ENCODE results near the gene PLTP. TPM values are rescaled to one million over a fixed set of nuclear protein-coding genes. Genes with fewer than 3 reads are reported as not detected.

The PLTP gene
- total and polyA plus RNA-seq, 4 donors, result 26.9 to 125 (median 80.7) TPM

- Histone ChIP-seq H3K4me1 (ENCODE audit: control insufficient read depth in 5 of 5, insufficient read depth in 5 of 5, low read length in 5 of 5) (peaks cover 0 to 2% (median 0%) of the 10 kb centered on the region in 5 donors), H3K27me3 (ENCODE audit: control insufficient read depth in 3 of 3, insufficient read depth in 3 of 3, low read length in 2 of 3) (no peaks in the 10 kb centered on the region), H3K36me3 (ENCODE audit: control insufficient read depth in 4 of 4, insufficient read depth in 4 of 4, low read length in 4 of 4) (peaks cover 30 to 81% (median 64%) of the 10 kb centered on the region in 4 donors), H3K27ac (ENCODE audit: low read depth in 1 of 2, low read length in 1 of 2) (peak overlapping the region in 1 of 2 donors; percentile 42), H3K4me3 (no peak overlapping the region), H3K9ac (ENCODE audit: insufficient read depth in 1 of 2, low read length in 2 of 2) (no peak overlapping the region), H3K9me3 (ENCODE audit: control insufficient read depth in 4 of 4, insufficient read depth in 3 of 4, low read length in 3 of 4) (no peaks in the 10 kb centered on the region)
- ATAC-seq (ENCODE audit: insufficient read depth, low FRiP score) (no peak), DNase-seq (no peak)
- TF ChIP-seq CTCF (IDR thresholded peaks at IDR 0.05; ENCODE audit: control extremely low read depth, extremely low read depth), result no peak
- WGBS, 2 donors, result 89 to 94% methylated on average over 19 of the region's 19 CpGs
Observed at GRCh38 chr20:45944965-45945677, 33.2 kb upstream of the PLTP start.

GRCh38 chr20:45944151-45944964 lies 32.4 kb upstream of the PLTP start:
- Histone ChIP-seq H3K9ac (ENCODE audit: insufficient read depth in 1 of 2, low read length in 2 of 2) (no peak overlapping the region), H3K27me3 (ENCODE audit: control insufficient read depth in 3 of 3, insufficient read depth in 3 of 3, low read length in 2 of 3) (no peaks in the 10 kb centered on the region), H3K27ac (ENCODE audit: low read depth in 1 of 2, low read length in 1 of 2) (no peak overlapping the region), H3K4me3 (no peak overlapping the region), H3K4me1 (ENCODE audit: control insufficient read depth in 5 of 5, insufficient read depth in 5 of 5, low read length in 5 of 5) (peaks cover 0 to 2% (median 0%) of the 10 kb centered on the region in 5 donors), H3K36me3 (ENCODE audit: control insufficient read depth in 4 of 4, insufficient read depth in 4 of 4, low read length in 4 of 4) (peaks cover 30 to 80% (median 67%) of the 10 kb centered on the region in 4 donors), H3K9me3 (ENCODE audit: control insufficient read depth in 4 of 4, insufficient read depth in 3 of 4, low read length in 3 of 4) (no peaks in the 10 kb centered on the region)
- no peak for TF ChIP-seq CTCF (IDR thresholded peaks at IDR 0.05; ENCODE audit: control extremely low read depth, extremely low read depth)
- WGBS, 2 donors, result 84 to 87% methylated on average over 15 of the region's 15 CpGs
- no peak for ATAC-seq (ENCODE audit: insufficient read depth, low FRiP score)
- DNase-seq, result no peak

- Histone ChIP-seq H3K4me1 (ENCODE audit: control insufficient read depth in 5 of 5, insufficient read depth in 5 of 5, low read length in 5 of 5) (peaks cover 0 to 2% (median 0%) of the 10 kb centered on the region in 5 donors), H3K27me3 (ENCODE audit: control insufficient read depth in 3 of 3, insufficient read depth in 3 of 3, low read length in 2 of 3) (no peaks in the 10 kb centered on the region), H3K36me3 (ENCODE audit: control insufficient read depth in 4 of 4, insufficient read depth in 4 of 4, low read length in 4 of 4) (peaks cover 30 to 80% (median 70%) of the 10 kb centered on the region in 4 donors), H3K4me3 (no peak overlapping the region), H3K9me3 (ENCODE audit: control insufficient read depth in 4 of 4, insufficient read depth in 3 of 4, low read length in 3 of 4) (no peaks in the 10 kb centered on the region), H3K9ac (ENCODE audit: insufficient read depth in 1 of 2, low read length in 2 of 2) (no peak overlapping the region), H3K27ac (ENCODE audit: low read depth in 1 of 2, low read length in 1 of 2) (no peak overlapping the region)
- ATAC-seq (ENCODE audit: insufficient read depth, low FRiP score), result no peak
- no peak for DNase-seq
- WGBS, 2 donors, result 91 to 96% methylated on average over 6 of the region's 6 CpGs
- TF ChIP-seq CTCF (IDR thresholded peaks at IDR 0.05; ENCODE audit: control extremely low read depth, extremely low read depth), result no peak
Observed at GRCh38 chr20:45943613-45944012, 31.7 kb upstream of the PLTP start.

Measured in lung (tissue), 12 donors.